Measurements from ENCODE around the gene TLR10. TPM values are rescaled to one million over a fixed set of nuclear protein-coding genes. Genes with fewer than 3 reads are reported as not detected.

TLR10 gene
- polyA plus RNA-seq (0.10 and 0.14 TPM in 2 replicates), polyA minus RNA-seq (0.24 and 0.46 TPM in 2 replicates)

GRCh38 chr4:38782452-38783108, at the start of gene TLR10:
TSS of gene TLR10 (minus strand) at chr4:38782990. CDS start at chr4:38775590, 7,400 bp downstream.
- Histone ChIP-seq H3K4me3 (ENCODE audit: low read length) (no peak within 1 kb of the TSS), H3K36me3 (ENCODE audit: insufficient read depth, low read length) (no peaks in the 10 kb centered on the region), H3K27ac (ENCODE audit: low read length) (no peak within 1 kb of the TSS), H3K9me3 (ENCODE audit: low read length) (no peaks in the 10 kb centered on the region), H3K9ac (ENCODE audit: low read length) (no peak within 1 kb of the TSS), H3K9me2 (ENCODE audit: insufficient read depth, low read length) (no peaks in the 10 kb centered on the region), H3K4me2 (ENCODE audit: low read length) (no peak within 1 kb of the TSS), H4K20me1 (ENCODE audit: insufficient read depth) (no peaks in the 10 kb centered on the region), H3F3A (ENCODE audit: insufficient read depth, low read length, poor library complexity, severe bottlenecking) (no peaks in the 10 kb centered on the region), H3K27me3 (ENCODE audit: insufficient read depth, low read depth, low read length) (no peaks in the 10 kb centered on the region), H3K79me2 (replicated peaks; ENCODE audit: insufficient read depth, low read length) (no peaks in the 10 kb centered on the region), H2AFZ (ENCODE audit: low read depth, low read length) (no peak within 1 kb of the TSS)
- TF ChIP-seq RAD21 (conservative IDR thresholded peaks at IDR 0.05) (peak; percentile 81), TAF1 (IDR thresholded peaks at IDR 0.05; ENCODE audit: low read depth) (no peak), SMC3 (conservative IDR thresholded peaks at IDR 0.05; ENCODE audit: poor library complexity) (peak; percentile 91), MXI1 (conservative IDR thresholded peaks at IDR 0.05; ENCODE audit: poor library complexity, severe bottlenecking) (no peak)
- TF ChIP-seq, protein P1, sequence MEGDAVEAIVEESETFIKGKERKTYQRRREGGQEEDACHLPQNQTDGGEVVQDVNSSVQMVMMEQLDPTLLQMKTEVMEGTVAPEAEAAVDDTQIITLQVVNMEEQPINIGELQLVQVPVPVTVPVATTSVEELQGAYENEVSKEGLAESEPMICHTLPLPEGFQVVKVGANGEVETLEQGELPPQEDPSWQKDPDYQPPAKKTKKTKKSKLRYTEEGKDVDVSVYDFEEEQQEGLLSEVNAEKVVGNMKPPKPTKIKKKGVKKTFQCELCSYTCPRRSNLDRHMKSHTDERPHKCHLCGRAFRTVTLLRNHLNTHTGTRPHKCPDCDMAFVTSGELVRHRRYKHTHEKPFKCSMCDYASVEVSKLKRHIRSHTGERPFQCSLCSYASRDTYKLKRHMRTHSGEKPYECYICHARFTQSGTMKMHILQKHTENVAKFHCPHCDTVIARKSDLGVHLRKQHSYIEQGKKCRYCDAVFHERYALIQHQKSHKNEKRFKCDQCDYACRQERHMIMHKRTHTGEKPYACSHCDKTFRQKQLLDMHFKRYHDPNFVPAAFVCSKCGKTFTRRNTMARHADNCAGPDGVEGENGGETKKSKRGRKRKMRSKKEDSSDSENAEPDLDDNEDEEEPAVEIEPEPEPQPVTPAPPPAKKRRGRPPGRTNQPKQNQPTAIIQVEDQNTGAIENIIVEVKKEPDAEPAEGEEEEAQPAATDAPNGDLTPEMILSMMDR (IDR thresholded peaks at IDR 0.05; ENCODE audit: poor library complexity, severe bottlenecking) = peak; percentile 79

DNA sequence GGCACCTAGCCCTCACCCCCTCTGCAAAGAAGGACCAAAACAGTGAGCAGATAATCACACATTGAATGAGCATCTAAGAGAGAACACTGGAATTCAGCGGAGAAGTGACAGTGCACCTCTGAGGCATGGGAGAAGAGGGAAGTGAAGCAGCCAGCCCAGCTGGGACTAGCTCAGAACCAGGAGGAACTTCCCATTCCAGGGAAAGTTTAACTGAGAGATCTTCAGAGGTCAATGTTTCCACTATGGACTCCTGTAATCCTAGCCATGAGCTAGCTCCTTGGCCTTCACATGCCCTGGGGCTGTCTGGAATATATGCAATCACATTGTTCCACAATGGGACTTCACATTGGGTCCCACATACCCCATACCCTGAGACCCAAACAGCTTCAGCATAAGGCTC, 49.4 kb upstream of the TLR10 start:
- Histone ChIP-seq H3K79me2 (replicated peaks; ENCODE audit: insufficient read depth, low read length) (no peaks in the 10 kb centered on the region), H3K4me2 (ENCODE audit: low read length) (no peak overlapping the region), H3K27me3 (ENCODE audit: insufficient read depth, low read depth, low read length) (no peaks in the 10 kb centered on the region), H3F3A (ENCODE audit: insufficient read depth, low read length, poor library complexity, severe bottlenecking) (no peaks in the 10 kb centered on the region), H3K27ac (ENCODE audit: low read length) (no peak overlapping the region), H3K4me3 (ENCODE audit: low read length) (no peak overlapping the region), H2AFZ (ENCODE audit: low read depth, low read length) (no peak overlapping the region), H3K9me2 (ENCODE audit: insufficient read depth, low read length) (no peaks in the 10 kb centered on the region), H3K36me3 (ENCODE audit: insufficient read depth, low read length) (no peaks in the 10 kb centered on the region), H3K9ac (ENCODE audit: low read length) (no peak overlapping the region), H3K9me3 (ENCODE audit: low read length) (no peaks in the 10 kb centered on the region), H4K20me1 (ENCODE audit: insufficient read depth) (no peaks in the 10 kb centered on the region)
- no peak for TF ChIP-seq RAD21 (conservative IDR thresholded peaks at IDR 0.05)

DNA sequence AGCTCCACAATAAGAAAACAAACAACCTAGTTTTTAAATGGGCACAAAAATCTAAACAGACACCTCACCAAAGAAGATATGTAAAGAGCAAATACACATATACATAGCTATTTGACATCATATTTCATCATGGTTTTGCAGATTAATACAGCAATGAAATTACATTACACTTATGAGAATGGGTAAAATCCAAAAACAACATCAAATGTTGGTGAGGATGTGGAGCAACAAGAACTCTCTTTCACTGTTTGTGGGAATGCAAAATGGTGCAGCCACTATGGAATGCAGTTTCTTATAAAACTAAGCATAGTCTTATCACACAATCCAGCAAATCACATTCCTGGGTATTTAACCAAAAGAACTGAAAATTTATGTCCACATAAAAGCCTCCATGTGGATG, 48.9 kb upstream of the TLR10 start:
- TF ChIP-seq, protein P1 (IDR thresholded peaks at IDR 0.05; ENCODE audit: poor library complexity, severe bottlenecking) = no peak
- TF ChIP-seq MXI1 (conservative IDR thresholded peaks at IDR 0.05; ENCODE audit: poor library complexity, severe bottlenecking) (no peak), RAD21 (conservative IDR thresholded peaks at IDR 0.05) (no peak), EP300 (conservative IDR thresholded peaks at IDR 0.05; ENCODE audit: poor library complexity, severe bottlenecking) (no peak), TAF1 (IDR thresholded peaks at IDR 0.05; ENCODE audit: low read depth) (no peak), REST (IDR thresholded peaks at IDR 0.05; ENCODE audit: borderline replicate concordance) (no peak), POLR2AphosphoS5 (IDR thresholded peaks at IDR 0.05) (no peak), SMC3 (conservative IDR thresholded peaks at IDR 0.05; ENCODE audit: poor library complexity) (no peak), EZH2 (IDR thresholded peaks at IDR 0.05; ENCODE audit: borderline replicate concordance, insufficient read depth, low read length, poor library complexity, severe bottlenecking) (no peak)
- H3K9me3 ChIP-seq (ENCODE audit: low read length) = no peaks in the 10 kb centered on the region

More for the DNA sequence above, 48.9 kb upstream of the TLR10 start:
- Histone ChIP-seq H3K9ac (ENCODE audit: low read length) (no peak overlapping the region), H3K27me3 (ENCODE audit: insufficient read depth, low read depth, low read length) (no peaks in the 10 kb centered on the region), H4K20me1 (ENCODE audit: insufficient read depth) (no peaks in the 10 kb centered on the region), H3K36me3 (ENCODE audit: insufficient read depth, low read length) (no peaks in the 10 kb centered on the region), H3K27ac (ENCODE audit: low read length) (no peak overlapping the region), H3K9me2 (ENCODE audit: insufficient read depth, low read length) (no peaks in the 10 kb centered on the region), H3K4me3 (ENCODE audit: low read length) (no peak overlapping the region), H3F3A (ENCODE audit: insufficient read depth, low read length, poor library complexity, severe bottlenecking) (no peaks in the 10 kb centered on the region), H3K79me2 (replicated peaks; ENCODE audit: insufficient read depth, low read length) (no peaks in the 10 kb centered on the region), H3K4me2 (ENCODE audit: low read length) (no peak overlapping the region), H2AFZ (ENCODE audit: low read depth, low read length) (no peak overlapping the region)

Data from neural cell (in vitro differentiated cells).